ENCODE results near the gene CFAP157.

The CFAP157 gene

DNA sequence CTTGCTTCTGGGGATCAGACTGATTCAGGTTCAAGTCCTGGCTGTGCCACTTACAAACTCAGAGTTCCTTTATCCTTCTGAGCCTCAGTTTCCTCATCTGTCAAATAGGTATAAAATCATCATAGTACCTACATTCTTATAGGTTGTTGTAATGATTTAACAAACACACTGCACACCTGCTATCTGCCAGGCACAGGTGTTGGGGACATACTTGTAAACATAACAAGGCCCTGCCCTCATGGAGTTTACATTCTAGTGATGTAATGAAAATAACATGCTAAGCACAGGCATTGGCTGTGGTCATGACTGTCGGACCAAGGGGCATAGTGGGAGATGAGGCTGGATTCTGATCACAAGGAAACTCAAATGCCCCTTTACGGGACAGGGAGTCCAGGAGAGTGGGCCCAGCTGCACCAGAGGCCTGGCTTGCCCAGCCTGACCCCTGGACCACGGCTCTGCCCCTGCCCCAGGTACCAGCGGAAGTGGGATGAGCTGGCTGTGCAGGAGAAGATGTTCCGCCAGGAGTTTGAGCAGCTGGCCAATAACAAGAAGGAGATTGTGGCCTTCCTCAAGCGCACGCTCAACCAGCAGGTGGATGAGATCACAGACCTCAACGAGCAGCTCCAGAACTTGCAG, 2.3 kb downstream of the CFAP157 start:
- no peak overlapping the region for H3K4me3 ChIP-seq
- H3K9ac ChIP-seq (ENCODE audit: insufficient read length): no peak overlapping the region
- H3K9me3 ChIP-seq (ENCODE audit: low read depth, low read length): no peaks in the 10 kb centered on the region
- no peak for DNase-seq (ENCODE audit: low read depth, low spot score)
- H3K27ac ChIP-seq: no peak overlapping the region
- no peaks in the 10 kb centered on the region for H3K36me3 ChIP-seq (ENCODE audit: insufficient read depth, low read length)
- TF ChIP-seq POLR2AphosphoS5 (IDR thresholded peaks at IDR 0.05; ENCODE audit: borderline replicate concordance, low read depth, low read length) (no peak), FOXP2 (optimal IDR thresholded peaks at IDR 0.05; ENCODE audit: control extremely low read depth, extremely low read length, insufficient read depth) (no peak), EZH2 (IDR thresholded peaks at IDR 0.05) (no peak)

DNA sequence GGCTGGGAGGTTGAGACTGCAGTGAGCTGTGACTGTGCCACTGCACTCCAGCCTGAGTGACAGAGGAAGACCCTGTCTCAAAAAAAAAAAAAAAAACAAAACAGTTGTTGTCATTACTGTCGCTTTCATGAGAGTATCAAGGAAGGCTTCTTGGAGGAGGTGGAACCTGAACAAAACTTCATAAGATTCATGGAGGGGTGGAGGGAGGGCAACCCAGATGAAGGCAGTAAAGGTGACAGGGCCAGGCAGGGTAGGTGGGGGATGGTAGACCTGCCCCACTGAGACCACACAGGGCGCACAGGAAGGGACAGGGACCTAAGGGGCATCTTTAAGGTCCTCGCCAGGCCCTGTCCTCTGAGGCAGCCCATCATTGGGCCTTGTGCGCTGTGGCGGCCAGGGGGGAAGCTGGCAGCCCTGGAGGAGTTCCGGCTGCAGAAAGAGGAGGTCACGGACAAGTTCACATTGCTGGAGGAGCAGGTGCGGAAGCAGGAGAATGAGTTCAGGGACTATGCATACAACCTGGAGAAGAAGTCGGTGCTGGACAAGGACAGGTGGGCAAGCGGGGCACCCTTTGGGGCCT, 3.5 kb downstream of the CFAP157 start:
- TF ChIP-seq EZH2 (IDR thresholded peaks at IDR 0.05) (no peak), FOXP2 (optimal IDR thresholded peaks at IDR 0.05; ENCODE audit: control extremely low read depth, extremely low read length, insufficient read depth) (no peak), POLR2AphosphoS5 (IDR thresholded peaks at IDR 0.05; ENCODE audit: borderline replicate concordance, low read depth, low read length) (no peak)
- Histone ChIP-seq H3K27ac (no peak overlapping the region), H3K36me3 (ENCODE audit: insufficient read depth, low read length) (no peaks in the 10 kb centered on the region), H3K4me3 (no peak overlapping the region), H3K9ac (ENCODE audit: insufficient read length) (no peak overlapping the region), H3K9me3 (ENCODE audit: low read depth, low read length) (no peaks in the 10 kb centered on the region)
- no peak for DNase-seq (ENCODE audit: low read depth, low spot score)

DNA sequence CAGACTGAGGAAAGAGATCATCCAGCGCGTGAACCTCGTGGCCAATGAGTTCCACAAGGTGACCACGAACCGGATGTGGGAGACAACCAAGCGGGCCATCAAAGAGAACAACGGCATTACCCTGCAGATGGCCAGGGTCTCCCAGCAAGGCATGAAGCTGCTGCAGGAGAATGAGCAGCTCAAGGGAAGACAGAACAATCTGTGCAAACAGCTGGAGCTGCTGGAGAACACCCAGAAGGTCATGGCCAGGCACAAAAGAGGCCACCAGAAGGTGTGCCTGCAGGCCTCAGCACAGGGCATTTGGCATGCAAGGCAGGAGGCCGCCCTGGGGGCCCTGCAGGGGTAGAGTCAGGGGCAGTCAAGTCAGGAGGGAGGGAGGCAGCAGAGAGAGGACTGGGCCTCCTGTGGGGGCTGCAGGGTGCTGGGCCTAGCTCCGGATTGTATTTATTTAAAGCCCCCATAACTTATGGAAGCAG, 4.5 kb downstream of the CFAP157 start:
- DNase-seq (ENCODE audit: low read depth, low spot score): no peak
- no peak overlapping the region for H3K9ac ChIP-seq (ENCODE audit: insufficient read length)

DNA sequence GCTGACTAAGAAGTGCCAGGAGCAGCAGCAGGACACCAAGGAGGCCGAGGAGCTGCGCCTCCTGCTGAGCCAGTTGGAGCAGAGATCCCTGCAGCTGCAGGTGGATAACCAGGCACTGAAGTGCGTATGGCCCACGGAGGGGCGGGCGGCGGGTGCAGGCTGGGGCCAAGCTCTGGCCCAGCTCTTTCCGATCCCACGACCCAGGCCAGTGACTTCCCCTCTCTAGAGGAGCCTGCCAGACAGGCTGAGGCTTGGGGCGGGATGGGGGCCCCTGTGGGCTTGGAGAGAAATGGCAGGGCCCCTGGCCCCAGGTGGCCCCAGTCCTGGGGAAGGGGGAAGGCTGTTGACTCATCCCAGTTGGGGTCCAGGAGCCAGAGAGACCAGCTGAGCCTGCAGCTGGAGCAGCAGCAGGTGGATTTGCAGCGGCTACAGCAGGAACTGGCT, 5.1 kb downstream of the CFAP157 start:
- no peak for DNase-seq (ENCODE audit: low read depth, low spot score)
- no peak for TF ChIP-seq POLR2AphosphoS5 (IDR thresholded peaks at IDR 0.05; ENCODE audit: borderline replicate concordance, low read depth, low read length)
- no peak for TF ChIP-seq EZH2 (IDR thresholded peaks at IDR 0.05)
- TF ChIP-seq FOXP2 (optimal IDR thresholded peaks at IDR 0.05; ENCODE audit: control extremely low read depth, extremely low read length, insufficient read depth): no peak
- Histone ChIP-seq H3K9me3 (ENCODE audit: low read depth, low read length) (no peaks in the 10 kb centered on the region), H3K36me3 (ENCODE audit: insufficient read depth, low read length) (no peaks in the 10 kb centered on the region), H3K9ac (ENCODE audit: insufficient read length) (no peak overlapping the region), H3K27ac (no peak overlapping the region), H3K4me3 (no peak overlapping the region)

More for the DNA sequence above, 4.5 kb downstream of the CFAP157 start:
- H3K9me3 ChIP-seq (ENCODE audit: low read depth, low read length): no peaks in the 10 kb centered on the region
- no peaks in the 10 kb centered on the region for H3K36me3 ChIP-seq (ENCODE audit: insufficient read depth, low read length)
- TF ChIP-seq EZH2 (IDR thresholded peaks at IDR 0.05): no peak
- TF ChIP-seq FOXP2 (optimal IDR thresholded peaks at IDR 0.05; ENCODE audit: control extremely low read depth, extremely low read length, insufficient read depth): no peak
- no peak for TF ChIP-seq POLR2AphosphoS5 (IDR thresholded peaks at IDR 0.05; ENCODE audit: borderline replicate concordance, low read depth, low read length)
- no peak overlapping the region for H3K4me3 ChIP-seq
- H3K27ac ChIP-seq: no peak overlapping the region

DNA sequence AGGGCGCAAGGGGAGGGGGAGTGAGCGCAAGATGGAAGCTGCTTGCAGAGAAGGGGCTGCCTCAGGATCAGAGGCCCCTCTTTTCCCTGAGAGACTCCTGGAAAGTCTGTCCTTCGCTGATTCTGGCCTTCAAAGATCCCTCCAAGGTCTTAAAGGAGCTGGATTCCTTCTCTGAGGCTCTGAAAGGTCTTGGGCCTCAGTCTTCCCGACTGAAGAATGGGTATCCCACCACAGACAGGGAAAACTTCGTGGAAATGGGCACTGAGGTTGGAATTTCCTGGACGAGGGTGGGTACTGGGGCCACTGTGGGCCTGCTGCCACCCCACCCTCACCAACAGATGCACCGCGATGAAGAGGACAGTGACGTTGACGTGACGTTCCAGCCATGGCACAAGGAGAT, 5.6 kb downstream of the CFAP157 start:
- DNase-seq (ENCODE audit: low read depth, low spot score): no peak
- Histone ChIP-seq H3K36me3 (ENCODE audit: insufficient read depth, low read length) (no peaks in the 10 kb centered on the region), H3K9ac (ENCODE audit: insufficient read length) (no peak overlapping the region), H3K4me3 (no peak overlapping the region), H3K9me3 (ENCODE audit: low read depth, low read length) (no peaks in the 10 kb centered on the region), H3K27ac (no peak overlapping the region)
- TF ChIP-seq EZH2 (IDR thresholded peaks at IDR 0.05) (no peak), FOXP2 (optimal IDR thresholded peaks at IDR 0.05; ENCODE audit: control extremely low read depth, extremely low read length, insufficient read depth) (no peak), POLR2AphosphoS5 (IDR thresholded peaks at IDR 0.05; ENCODE audit: borderline replicate concordance, low read depth, low read length) (no peak)

DNA sequence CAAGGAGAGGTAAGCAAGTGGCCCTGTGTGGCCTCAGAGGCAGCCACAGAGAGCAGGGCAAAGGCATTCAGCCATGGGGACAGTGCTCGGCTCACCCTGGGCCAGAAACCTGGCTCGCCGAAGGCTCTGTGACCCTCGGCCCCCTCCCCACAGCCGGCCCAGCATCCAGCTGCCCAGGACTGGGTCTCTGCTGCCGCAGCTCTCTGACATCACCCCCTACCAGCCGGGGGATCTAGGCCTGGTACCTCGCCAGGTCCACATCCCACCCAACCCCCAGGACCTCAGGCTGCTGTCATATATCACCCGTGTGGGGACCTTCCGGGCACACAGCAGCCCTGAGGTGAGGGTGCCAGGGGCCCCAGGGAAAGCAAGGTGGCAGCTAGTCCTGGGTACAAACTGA, 6.1 kb downstream of the CFAP157 start:
- Histone ChIP-seq H3K9ac (ENCODE audit: insufficient read length) (no peak overlapping the region), H3K27ac (no peak overlapping the region), H3K9me3 (ENCODE audit: low read depth, low read length) (no peaks in the 10 kb centered on the region), H3K36me3 (ENCODE audit: insufficient read depth, low read length) (no peaks in the 10 kb centered on the region), H3K4me3 (no peak overlapping the region)
- no peak for DNase-seq (ENCODE audit: low read depth, low spot score)
- TF ChIP-seq POLR2AphosphoS5 (IDR thresholded peaks at IDR 0.05; ENCODE audit: borderline replicate concordance, low read depth, low read length) (no peak), FOXP2 (optimal IDR thresholded peaks at IDR 0.05; ENCODE audit: control extremely low read depth, extremely low read length, insufficient read depth) (no peak)

DNA sequence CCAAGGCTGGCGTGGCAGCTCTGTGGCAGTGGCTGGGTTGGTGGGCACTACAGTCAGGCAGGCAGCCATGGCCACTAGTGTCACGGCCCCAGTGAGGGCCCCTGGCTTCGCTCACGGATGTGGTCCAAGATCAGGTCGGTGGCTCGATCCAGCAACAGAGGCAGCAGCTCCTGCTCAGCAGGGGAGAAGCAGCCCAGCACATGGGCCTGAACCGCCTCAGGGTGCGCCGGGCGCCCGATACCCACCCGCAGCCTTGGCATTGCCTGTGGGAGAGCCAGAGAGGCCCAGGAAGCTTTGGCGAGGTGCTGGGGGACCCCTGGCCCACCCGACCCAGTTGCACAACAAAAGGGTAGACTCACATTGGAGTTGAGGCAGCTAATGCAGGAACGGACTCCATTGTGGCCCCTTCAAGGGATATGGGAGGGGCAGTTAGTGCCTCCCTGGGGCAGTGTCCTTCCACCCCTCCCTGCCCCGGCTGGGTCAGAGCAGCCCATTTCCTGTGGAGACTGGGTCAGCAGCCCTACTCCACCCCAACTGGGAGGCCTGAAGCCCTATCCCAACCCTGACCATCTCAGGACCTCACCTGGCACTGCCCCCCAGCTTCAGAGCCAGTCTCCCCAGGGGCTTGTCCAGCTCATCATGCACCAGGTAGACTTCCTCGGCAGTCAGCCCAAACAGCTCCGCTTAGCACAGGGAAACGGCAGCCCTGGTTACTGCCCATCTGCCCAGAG, 7.4 kb downstream of the CFAP157 start:
- no peaks in the 10 kb centered on the region for H3K9me3 ChIP-seq (ENCODE audit: low read depth, low read length)
- no peak for DNase-seq (ENCODE audit: low read depth, low spot score)
- no peak overlapping the region for H3K9ac ChIP-seq (ENCODE audit: insufficient read length)
- peak overlapping the region; percentile 33; the same call in 1 of the 2 replicates for H3K4me3 ChIP-seq
- TF ChIP-seq FOXP2 (optimal IDR thresholded peaks at IDR 0.05; ENCODE audit: control extremely low read depth, extremely low read length, insufficient read depth) (no peak), EZH2 (IDR thresholded peaks at IDR 0.05) (no peak), POLR2AphosphoS5 (IDR thresholded peaks at IDR 0.05; ENCODE audit: borderline replicate concordance, low read depth, low read length) (no peak)
- H3K36me3 ChIP-seq (ENCODE audit: insufficient read depth, low read length): no peaks in the 10 kb centered on the region
- H3K27ac ChIP-seq: no peak overlapping the region

DNA sequence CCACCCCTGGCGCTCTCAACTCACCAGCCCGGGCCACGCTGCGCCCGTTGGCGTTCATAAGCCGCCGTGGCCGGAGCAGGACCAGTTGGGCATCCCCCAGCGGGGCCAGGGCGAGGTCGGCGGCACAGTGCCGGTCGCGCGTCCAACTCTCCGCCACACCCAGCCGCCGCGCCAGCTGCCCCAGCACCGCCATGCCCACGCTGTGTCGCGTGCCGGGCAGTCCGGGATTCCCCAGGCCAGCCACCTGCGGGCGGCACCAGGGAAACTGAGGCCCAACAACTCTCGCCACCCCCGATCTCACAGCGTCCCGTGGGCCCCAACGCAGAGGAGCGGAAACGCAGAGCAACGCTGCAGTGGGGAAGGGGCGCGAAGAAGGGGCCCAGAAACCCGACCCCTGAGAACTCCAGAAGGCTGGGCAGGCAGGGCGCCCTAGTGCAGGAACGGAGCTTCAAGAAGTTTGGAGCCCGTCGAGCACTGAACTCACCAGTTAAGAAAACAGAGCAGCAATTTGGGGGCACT, 8.2 kb downstream of the CFAP157 start:
- Histone ChIP-seq H3K4me3 (peak overlapping the region; percentile 86), H3K27ac (no peak overlapping the region), H3K36me3 (ENCODE audit: insufficient read depth, low read length) (no peaks in the 10 kb centered on the region), H3K9ac (ENCODE audit: insufficient read length) (peak overlapping the region; percentile 62), H3K9me3 (ENCODE audit: low read depth, low read length) (no peaks in the 10 kb centered on the region)
- TF ChIP-seq POLR2AphosphoS5 (IDR thresholded peaks at IDR 0.05; ENCODE audit: borderline replicate concordance, low read depth, low read length): no peak
- TF ChIP-seq FOXP2 (optimal IDR thresholded peaks at IDR 0.05; ENCODE audit: control extremely low read depth, extremely low read length, insufficient read depth): no peak
- no peak for TF ChIP-seq EZH2 (IDR thresholded peaks at IDR 0.05)
- no peak for DNase-seq (ENCODE audit: low read depth, low spot score)
